CD8-positive, alpha-beta memory T cell (primary cell): ENCODE results near the gene STC2. TPM values are rescaled to one million over a fixed set of nuclear protein-coding genes. Genes with fewer than 3 reads are reported as not detected.

ENCODE experiments used
- CTCF ChIA-PET: fragments of 350-600 bp; sonication (Branson Sonifier 250); formaldehyde crosslinking; loops from one replicate; lab custom pipeline; 2021; ENCODE audit warnings: antibody characterized with exemption; lab: Charles Lee
- POLR2A ChIA-PET: fragments of 350-600 bp; sonication (Branson Sonifier 250); formaldehyde crosslinking; loops from one replicate; lab custom pipeline; 2021; ENCODE audit warnings: antibody characterized with exemption; lab: Charles Lee
- DNase-seq, 5 donors: peaks; one replicate each; pipeline versions ENCODE4 v3.0.0 to v3.0.0-alpha.2; 2020 to 2022; ENCODE audit warnings: mixed read lengths in 1 of 5
- H3K27ac ChIP-seq: one replicate; pipeline ENCODE4 v1.7.0; 2013; ENCODE audit warnings: low read depth, mild to moderate bottlenecking, low read length, moderate library complexity
- H3K27me3 ChIP-seq: 2 replicates; pipeline ENCODE4 v1.7.0; 2013; ENCODE audit warnings: low read length, mild to moderate bottlenecking; ENCODE audit not compliant: insufficient read depth, poor library complexity, severe bottlenecking
- H3K36me3 ChIP-seq: 2 replicates; pipeline ENCODE4 v1.7.0; 2013; ENCODE audit warnings: mild to moderate bottlenecking, low read length, moderate library complexity; ENCODE audit not compliant: insufficient read depth
- H3K4me1 ChIP-seq: 2 replicates; pipeline ENCODE4 v1.7.0; 2013; ENCODE audit warnings: mild to moderate bottlenecking, low read length, moderate library complexity; ENCODE audit not compliant: insufficient read depth
- H3K4me3 ChIP-seq: 2 replicates; pipeline ENCODE4 v1.7.0; 2013; ENCODE audit warnings: mild to moderate bottlenecking, low read length
- H3K9me3 ChIP-seq: 2 replicates; pipeline ENCODE4 v1.7.0; 2013; ENCODE audit warnings: mild to moderate bottlenecking, low read length
- H3K27ac Mint-ChIP-seq, 8 donors: one replicate each; pipeline ENCODE4 v1.8.0; 2020 to 2021; ENCODE audit warnings: mixed read lengths in 8 of 8, mild to moderate bottlenecking in 6 of 8, inconsistent platforms in 3 of 8, moderate library complexity in 3 of 8
- H3K27me3 Mint-ChIP-seq, 2 donors: one replicate each; pipeline ENCODE4 v1.8.0; 2020 to 2021; ENCODE audit warnings: mixed read lengths in 2 of 2, mild to moderate bottlenecking in 1 of 2, moderate library complexity in 1 of 2
- H3K36me3 Mint-ChIP-seq, 3 donors: one replicate each; pipeline ENCODE4 v1.8.0; 2020 to 2021; ENCODE audit warnings: mixed read lengths in 3 of 3, inconsistent platforms in 1 of 3, mild to moderate bottlenecking in 1 of 3
- H3K4me1 Mint-ChIP-seq, 3 donors: one replicate each; pipeline ENCODE4 v1.8.0; 2020 to 2021; ENCODE audit warnings: mixed read lengths in 3 of 3, inconsistent platforms in 1 of 3, mild to moderate bottlenecking in 1 of 3
- H3K4me3 Mint-ChIP-seq, 7 donors: one replicate each; pipeline ENCODE4 v1.8.0; 2020 to 2021; ENCODE audit warnings: mixed read lengths in 7 of 7, mild to moderate bottlenecking in 6 of 7, moderate library complexity in 4 of 7, inconsistent platforms in 2 of 7
- H3K9me3 Mint-ChIP-seq, 5 donors: one replicate each; pipeline ENCODE4 v1.8.0; 2020 to 2022; ENCODE audit warnings: mixed read lengths in 5 of 5, mild to moderate bottlenecking in 3 of 5, moderate library complexity in 2 of 5, inconsistent platforms in 1 of 5
- polyA plus RNA-seq: library from polyadenylated mRNA; unstranded; fragments of 300-500 nt; fragmentation: Illumina TruSeq; gene quantifications from one replicate; pipeline ENCODE4 v1.2.3, GENCODE V29; 2021
- total RNA-seq, 2 experiments: library from RNA; stranded (reverse); gene quantifications; one replicate each; pipeline ENCODE4 v1.2.3, GENCODE V29; 2021

Gene STC2
- total and polyA plus RNA-seq, 3 experiments from 2014 or later = 2.1 to 2.4 TPM; not detected in 1

DNA sequence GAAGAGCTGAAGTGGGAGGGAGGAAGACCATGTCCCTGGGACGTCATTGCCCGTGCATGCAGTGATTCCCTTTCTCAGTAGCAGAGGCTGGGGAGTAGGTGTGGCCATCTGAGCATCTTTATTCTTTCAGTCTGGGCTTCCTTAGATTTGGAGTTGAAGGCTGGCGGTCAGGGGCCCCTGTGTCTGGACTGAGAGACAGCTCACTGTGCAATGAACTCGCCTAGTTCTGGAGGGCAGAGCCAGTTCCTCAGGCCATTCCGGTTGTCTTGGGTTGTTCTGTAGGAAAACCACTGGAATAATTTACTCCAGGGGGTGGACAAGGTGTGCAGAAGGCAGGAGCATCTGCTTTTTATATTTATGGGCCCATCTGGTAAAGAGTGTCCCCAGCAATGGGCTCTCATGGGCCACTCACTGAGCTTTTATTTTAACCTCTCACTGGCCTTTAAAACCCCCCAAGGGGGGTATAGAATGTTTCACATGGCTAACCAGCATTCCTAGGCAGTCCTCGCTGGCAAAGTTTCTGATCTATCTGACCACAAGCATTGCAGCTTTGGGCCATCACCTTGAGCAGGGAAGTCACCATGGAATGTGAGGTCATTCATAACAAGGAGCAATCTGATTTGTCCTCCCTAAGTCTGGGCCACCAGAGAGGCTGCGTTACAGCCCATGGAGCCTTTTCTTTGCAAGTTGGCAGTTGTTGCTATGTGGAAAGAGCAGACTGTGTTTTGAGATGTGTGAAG, 9.2 kb downstream of the STC2 start:
- ChIA-PET CTCF (no interaction called here), POLR2A (no interaction called here)
- Mint-ChIP-seq H3K36me3 (peaks cover 0 to 2% (median 0%) of the 10 kb centered on the region in 3 donors), H3K4me1 (peaks cover 0 to under 1% (median 0%) of the 10 kb centered on the region in 3 donors), H3K4me3 (no peak overlapping the region), H3K9me3 (peaks cover 0 to 4% (median 0%) of the 10 kb centered on the region in 5 donors), H3K27ac (no peak overlapping the region), H3K27me3 (peaks cover 23 to 64% of the 10 kb centered on the region in 2 donors)
- no peaks in the 10 kb centered on the region for H3K4me1 ChIP-seq
- no peak overlapping the region for H3K4me3 ChIP-seq
- H3K9me3 ChIP-seq = no peaks in the 10 kb centered on the region
- no peaks in the 10 kb centered on the region for H3K36me3 ChIP-seq
- no peaks in the 10 kb centered on the region for H3K27me3 ChIP-seq
- DNase-seq = no peak
- no peak overlapping the region for H3K27ac ChIP-seq

DNA sequence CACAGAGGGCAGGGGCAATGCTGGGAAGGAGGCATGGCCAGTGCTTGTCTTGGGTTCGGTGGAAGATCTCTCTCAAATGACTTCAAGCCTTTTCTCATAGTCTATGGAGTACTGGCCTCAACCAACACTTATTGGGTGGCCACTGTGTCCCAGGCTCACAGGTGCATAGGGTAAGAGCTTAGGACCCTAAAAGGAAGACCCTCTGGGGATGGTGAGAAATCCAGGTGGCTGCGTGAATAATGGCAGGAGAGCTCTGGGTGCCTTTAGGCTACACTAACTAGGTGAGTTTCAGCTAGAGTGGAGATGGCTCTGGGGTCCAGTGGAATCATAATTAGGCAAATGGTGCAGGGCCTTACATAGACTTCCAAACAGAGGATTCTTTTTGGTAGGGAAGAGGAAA, 9.9 kb downstream of the STC2 start:
- no peak overlapping the region for H3K27ac Mint-ChIP-seq
- no peak for DNase-seq
- H3K9me3 ChIP-seq = no peaks in the 10 kb centered on the region
- no peaks in the 10 kb centered on the region for H3K36me3 ChIP-seq
- no peaks in the 10 kb centered on the region for H3K4me1 ChIP-seq
- no peaks in the 10 kb centered on the region for H3K27me3 ChIP-seq
- no peak overlapping the region for H3K27ac ChIP-seq
- H3K4me1 Mint-ChIP-seq = no peaks in the 10 kb centered on the region
- ChIA-PET CTCF (no interaction called here), POLR2A (no interaction called here)
- no peak overlapping the region for H3K4me3 ChIP-seq
- H3K27me3 Mint-ChIP-seq = peaks cover 23 to 60% of the 10 kb centered on the region in 2 donors
- no peaks in the 10 kb centered on the region for H3K36me3 Mint-ChIP-seq
- no peak overlapping the region for H3K4me3 Mint-ChIP-seq
- peaks cover 0 to 4% (median 0%) of the 10 kb centered on the region in 5 donors for H3K9me3 Mint-ChIP-seq

DNA sequence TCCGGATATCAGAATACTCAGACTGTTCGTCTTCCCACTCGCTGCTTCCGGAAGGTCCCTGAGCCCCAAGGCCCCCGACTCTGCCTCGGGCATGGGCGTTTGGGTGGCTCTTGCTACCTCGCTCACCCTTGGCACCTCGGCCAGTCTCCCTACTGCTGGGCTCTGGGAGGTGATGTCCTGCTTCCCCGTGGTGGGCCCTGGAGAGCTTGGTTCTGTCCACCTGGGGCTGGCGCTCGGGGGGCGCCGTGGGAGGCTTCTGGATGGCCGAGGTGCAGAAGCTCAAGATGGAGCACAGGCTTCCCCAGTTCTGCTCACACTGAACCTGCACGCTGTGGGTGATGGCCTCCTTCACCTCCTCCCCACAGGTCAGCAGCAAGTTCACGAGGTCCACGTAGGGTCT, 10.4 kb downstream of the STC2 start:
- Histone ChIP-seq H3K36me3 (no peaks in the 10 kb centered on the region), H3K27ac (no peak overlapping the region), H3K4me1 (no peaks in the 10 kb centered on the region), H3K9me3 (no peaks in the 10 kb centered on the region), H3K4me3 (no peak overlapping the region), H3K27me3 (no peaks in the 10 kb centered on the region)
- Mint-ChIP-seq H3K27me3 (peaks cover 23 to 60% of the 10 kb centered on the region in 2 donors), H3K9me3 (peaks cover 0 to 4% (median 0%) of the 10 kb centered on the region in 5 donors), H3K4me3 (no peak overlapping the region), H3K36me3 (no peaks in the 10 kb centered on the region), H3K27ac (no peak overlapping the region), H3K4me1 (no peaks in the 10 kb centered on the region)
- ChIA-PET POLR2A (no interaction called here), CTCF (no interaction called here)
- DNase-seq = no peak

DNA sequence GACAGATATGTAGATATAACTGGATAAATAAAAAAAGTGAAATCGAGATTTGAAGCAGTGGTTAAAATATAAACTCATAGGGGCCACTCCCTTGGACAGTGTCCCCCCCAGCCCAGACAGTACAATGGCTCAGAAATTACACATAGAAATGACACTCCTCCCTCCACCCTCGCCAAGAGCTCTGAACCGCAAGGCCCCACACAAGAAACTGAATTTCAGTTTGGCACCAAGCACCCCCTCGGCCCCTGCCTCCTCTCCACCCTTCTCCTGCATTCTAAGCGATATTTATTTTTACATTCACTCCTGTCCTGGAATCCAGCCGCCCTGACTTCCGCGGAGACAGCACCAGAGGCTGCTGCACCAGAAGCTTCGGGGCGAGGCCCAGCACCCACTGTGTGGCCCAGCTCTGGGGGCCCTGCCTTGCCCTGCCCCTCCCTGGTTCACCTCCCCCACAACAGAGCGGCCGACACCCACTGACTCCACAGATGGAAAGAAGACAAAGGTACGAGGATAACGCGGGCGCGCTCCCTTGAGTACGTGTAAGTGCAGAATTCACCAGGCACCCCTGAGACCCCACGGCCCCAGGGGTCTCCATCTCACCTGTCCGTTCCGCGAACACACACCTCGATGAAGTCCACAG, 11.0 kb downstream of the STC2 start:
- ChIA-PET CTCF (no interaction called here), POLR2A (no interaction called here)
- DNase-seq = no peak
- H3K27me3 ChIP-seq = no peaks in the 10 kb centered on the region
- Mint-ChIP-seq H3K36me3 (no peaks in the 10 kb centered on the region), H3K27me3 (peaks cover 28 to 67% of the 10 kb centered on the region in 2 donors), H3K4me3 (no peak overlapping the region), H3K9me3 (peaks cover 0 to 4% (median 0%) of the 10 kb centered on the region in 5 donors), H3K4me1 (no peaks in the 10 kb centered on the region), H3K27ac (no peak overlapping the region)
- H3K27ac ChIP-seq = no peak overlapping the region
- H3K9me3 ChIP-seq = no peaks in the 10 kb centered on the region
- H3K4me1 ChIP-seq = no peaks in the 10 kb centered on the region
- H3K36me3 ChIP-seq = no peaks in the 10 kb centered on the region
- no peak overlapping the region for H3K4me3 ChIP-seq

DNA sequence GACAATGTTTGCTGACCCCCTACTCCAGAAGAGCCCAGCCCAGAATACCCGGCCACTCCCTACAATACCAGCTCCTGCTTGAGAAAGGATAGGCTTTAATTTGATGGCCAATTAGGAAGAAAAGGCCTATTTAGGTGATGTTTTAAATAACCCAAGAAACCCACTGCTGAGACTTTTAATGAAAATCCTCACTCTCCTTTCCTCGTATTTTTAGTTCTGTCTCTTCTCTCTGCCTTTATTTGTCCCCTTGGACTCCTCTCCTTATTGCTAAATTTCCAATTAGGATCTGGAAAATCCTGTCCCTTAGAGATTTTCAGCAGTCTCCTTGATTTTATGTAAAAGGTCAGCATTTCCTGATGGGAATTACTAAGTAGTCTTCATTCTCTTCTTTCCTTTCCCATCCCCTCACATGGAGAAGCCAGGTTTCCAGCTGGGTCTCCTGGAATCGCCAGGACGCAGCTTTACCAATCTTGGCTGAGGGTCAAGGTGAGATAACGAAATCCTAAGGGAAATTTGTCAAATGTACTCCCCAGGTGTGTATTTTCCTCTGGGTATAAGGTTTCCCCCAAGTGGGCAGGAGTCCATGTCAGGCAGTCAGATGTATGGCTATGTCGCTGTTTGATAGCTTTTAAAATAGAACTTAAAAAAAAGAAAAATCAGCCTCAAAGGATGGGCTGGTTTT, 11.7 kb downstream of the STC2 start:
- ChIA-PET CTCF (no interaction called here), POLR2A (no interaction called here)
- H3K4me1 ChIP-seq = no peaks in the 10 kb centered on the region
- H3K4me3 ChIP-seq = no peak overlapping the region
- H3K4me3 Mint-ChIP-seq = no peak overlapping the region
- no peak overlapping the region for H3K27ac ChIP-seq
- H3K36me3 Mint-ChIP-seq = no peaks in the 10 kb centered on the region
- peaks cover 0 to 4% (median 0%) of the 10 kb centered on the region in 5 donors for H3K9me3 Mint-ChIP-seq
- H3K27me3 Mint-ChIP-seq = peaks cover 28 to 74% of the 10 kb centered on the region in 2 donors
- H3K27ac Mint-ChIP-seq = peak overlapping the region in 1 of 8 donors; percentile 50
- H3K4me1 Mint-ChIP-seq = no peaks in the 10 kb centered on the region
- H3K36me3 ChIP-seq = no peaks in the 10 kb centered on the region
- H3K9me3 ChIP-seq = no peaks in the 10 kb centered on the region
- no peak for DNase-seq
- H3K27me3 ChIP-seq = no peaks in the 10 kb centered on the region

DNA sequence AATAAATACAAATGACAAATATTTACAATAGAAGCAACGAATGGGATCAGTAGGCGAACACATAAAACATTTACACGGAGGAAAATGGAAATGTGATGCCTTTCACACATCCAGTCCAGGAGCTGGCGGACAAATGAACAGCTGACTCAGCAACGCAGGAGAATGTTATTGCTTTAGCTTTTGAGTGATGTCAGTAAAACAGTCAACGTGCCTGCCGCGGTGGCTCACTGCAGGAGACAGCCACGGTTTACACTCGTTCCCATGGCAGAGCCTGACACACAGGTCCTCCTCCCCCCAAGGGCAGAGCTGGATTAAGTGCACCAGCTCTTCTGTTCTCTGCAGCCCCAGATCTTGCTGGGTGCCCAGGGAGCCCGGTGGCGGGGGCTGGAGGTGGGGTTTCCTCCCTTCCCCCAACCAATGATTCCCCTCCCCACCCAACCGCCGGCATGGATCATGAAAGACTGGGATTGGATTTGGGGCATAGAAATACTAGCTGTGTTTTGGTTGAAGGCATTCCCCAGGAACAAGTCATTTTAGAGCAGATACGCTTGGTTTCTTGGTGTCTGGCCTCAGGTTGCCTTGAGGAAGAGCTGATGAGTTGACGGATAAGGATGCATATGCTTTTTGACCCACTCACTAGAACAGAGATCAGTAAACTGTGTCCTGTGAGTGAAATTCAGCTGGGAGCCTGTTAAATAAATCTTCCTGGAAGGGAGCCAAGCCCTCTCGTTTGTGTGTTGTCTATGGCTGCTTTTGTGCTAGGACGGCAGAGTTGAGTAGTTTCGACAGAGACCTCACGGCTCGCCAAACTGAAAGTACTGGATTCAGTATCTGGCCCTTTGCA, 12.5 kb downstream of the STC2 start:
- CTCF ChIA-PET = interaction anchor here (1.6 kb wide), 1 partner anchor 21 kb away, joined by 3 read pairs; no protein-coding TSS in a partner anchor
- H3K27ac ChIP-seq = no peak overlapping the region
- H3K36me3 ChIP-seq = no peaks in the 10 kb centered on the region
- H3K4me3 Mint-ChIP-seq = no peak overlapping the region
- H3K27ac Mint-ChIP-seq = no peak overlapping the region
- H3K4me1 ChIP-seq = no peaks in the 10 kb centered on the region
- no peaks in the 10 kb centered on the region for H3K27me3 ChIP-seq
- no peak overlapping the region for H3K4me3 ChIP-seq
- H3K4me1 Mint-ChIP-seq = no peaks in the 10 kb centered on the region
- DNase-seq = no peak
- no peaks in the 10 kb centered on the region for H3K9me3 ChIP-seq
- H3K27me3 Mint-ChIP-seq = peaks cover 28 to 74% of the 10 kb centered on the region in 2 donors
- POLR2A ChIA-PET = no interaction called here
- H3K36me3 Mint-ChIP-seq = no peaks in the 10 kb centered on the region
- H3K9me3 Mint-ChIP-seq = peaks cover 0 to 6% (median 0%) of the 10 kb centered on the region in 5 donors

DNA sequence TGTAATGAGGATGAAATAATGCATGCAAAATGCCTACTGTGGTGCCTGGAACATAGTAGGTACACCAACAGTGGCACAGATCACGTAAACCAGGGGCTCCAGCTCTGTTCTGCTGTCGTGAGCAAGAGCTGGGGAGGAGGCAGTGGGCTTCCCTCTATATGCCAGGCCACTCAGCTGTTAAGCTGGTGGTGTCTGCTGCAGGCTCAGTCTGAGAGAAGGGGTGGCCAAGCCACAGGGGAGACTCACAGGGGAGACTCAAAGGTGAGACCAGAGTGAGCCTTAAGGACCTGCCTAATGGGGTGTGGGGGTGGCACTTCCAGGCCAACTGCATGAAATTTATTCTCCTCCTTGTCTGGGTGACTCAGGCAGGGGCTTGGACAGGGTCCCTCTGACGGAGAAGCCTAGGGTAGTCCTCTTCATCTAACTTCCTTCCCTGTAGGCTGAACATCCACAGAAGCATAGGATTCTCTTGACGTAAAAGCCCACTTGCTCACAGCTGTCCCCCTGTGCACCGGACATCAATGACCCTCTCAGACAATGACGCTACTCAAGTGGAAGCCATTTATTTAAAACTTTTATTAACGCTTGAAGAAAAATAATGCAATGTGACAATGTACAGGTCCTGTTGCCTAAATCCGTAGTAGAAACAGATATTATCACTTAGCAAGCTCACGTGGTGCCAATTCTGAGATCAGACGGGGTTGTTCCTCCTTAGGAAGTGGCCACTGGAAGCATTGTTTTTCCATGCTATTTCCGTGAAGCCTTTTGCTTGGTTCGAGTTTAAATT, 13.9 kb downstream of the STC2 start:
- no peaks in the 10 kb centered on the region for H3K4me1 Mint-ChIP-seq
- H3K36me3 ChIP-seq = no peaks in the 10 kb centered on the region
- H3K4me3 Mint-ChIP-seq = no peak overlapping the region
- no peaks in the 10 kb centered on the region for H3K4me1 ChIP-seq
- peaks cover 0 to 4% (median 0%) of the 10 kb centered on the region in 5 donors for H3K9me3 Mint-ChIP-seq
- POLR2A ChIA-PET = no interaction called here
- H3K27ac Mint-ChIP-seq = no peak overlapping the region
- peaks cover 22 to 79% of the 10 kb centered on the region in 2 donors for H3K27me3 Mint-ChIP-seq
- no peak overlapping the region for H3K27ac ChIP-seq
- no peak overlapping the region for H3K4me3 ChIP-seq
- CTCF ChIA-PET = interaction anchor here (1.6 kb wide), 1 partner anchor 20 kb away, joined by 3 read pairs; no protein-coding TSS in a partner anchor
- no peaks in the 10 kb centered on the region for H3K27me3 ChIP-seq
- H3K36me3 Mint-ChIP-seq = no peaks in the 10 kb centered on the region
- DNase-seq = no peak
- no peaks in the 10 kb centered on the region for H3K9me3 ChIP-seq
